Neuronal stem cell (in vitro differentiated cells): ENCODE measurements around the gene CEMIP.

Experiments
- DNase-seq: peaks from one replicate; pipeline ENCODE4 v3.0.0-alpha.2; 2013; ENCODE audit warnings: low spot score
- H2AFZ ChIP-seq: one replicate; pipeline ENCODE4 v1.6.1; 2013; ENCODE audit warnings: mild to moderate bottlenecking, low read length, inconsistent platforms
- H2AK5ac ChIP-seq: 2 replicates; pipeline ENCODE4 v1.6.1; 2013; ENCODE audit warnings: low read depth, mild to moderate bottlenecking, inconsistent platforms, low read length, moderate library complexity, mixed read lengths
- H2BK120ac ChIP-seq: 2 replicates; pipeline ENCODE4 v1.6.1; 2013; ENCODE audit warnings: low read depth, mild to moderate bottlenecking, inconsistent platforms, low read length, moderate library complexity, mixed read lengths
- H2BK12ac ChIP-seq: one replicate; pipeline ENCODE4 v1.6.1; 2013; ENCODE audit warnings: low read length, inconsistent platforms
- H2BK15ac ChIP-seq: 2 replicates; pipeline ENCODE4 v1.6.1; 2013; ENCODE audit warnings: mild to moderate bottlenecking, low read length, inconsistent platforms, mixed read lengths
- H2BK5ac ChIP-seq: one replicate; pipeline ENCODE4 v1.6.1; 2013; ENCODE audit warnings: inconsistent platforms, mild to moderate bottlenecking, low read length, moderate library complexity
- H3K14ac ChIP-seq: one replicate; pipeline ENCODE4 v1.6.1; 2013; ENCODE audit warnings: low read length, inconsistent platforms
- H3K18ac ChIP-seq: 2 replicates; pipeline ENCODE4 v1.6.1; 2013; ENCODE audit warnings: low read length, inconsistent platforms
- H3K23ac ChIP-seq: 2 replicates; pipeline ENCODE4 v1.6.1; 2013; ENCODE audit warnings: low read depth, mild to moderate bottlenecking, mixed read lengths, low read length, inconsistent platforms; ENCODE audit not compliant: poor library complexity
- H3K27ac ChIP-seq: replicated peaks from 3 replicates; pipeline ENCODE4 v1.5.1; 2013; ENCODE audit warnings: low read length, inconsistent platforms
- H3K27me3 ChIP-seq, 3 experiments: 2 replicates each; pipeline ENCODE4 v1.6.1; 2013; ENCODE audit warnings: low read length in 3 of 3, mild to moderate bottlenecking in 2 of 3, inconsistent platforms in 1 of 3, low read depth in 1 of 3, mixed read lengths in 1 of 3, moderate library complexity in 1 of 3; ENCODE audit not compliant: control insufficient read depth in 3 of 3, insufficient read depth in 3 of 3
- H3K36me3 ChIP-seq, 2 donors: replicated peaks in 1 of 2; 2 replicates each; pipeline ENCODE4 v1.6.1; 2013; ENCODE audit warnings: low read length in 2 of 2; ENCODE audit not compliant: control insufficient read depth in 2 of 2, insufficient read depth in 2 of 2
- H3K4ac ChIP-seq: 2 replicates; pipeline ENCODE4 v1.6.1; 2013; ENCODE audit warnings: inconsistent platforms, mild to moderate bottlenecking, low read length, moderate library complexity
- H3K4me1 ChIP-seq, 2 donors: 1 replicate in 1 of 2; 2 replicates in 1 of 2; pipeline ENCODE4 v1.6.1; 2013; ENCODE audit warnings: low read length in 2 of 2, low read depth in 1 of 2; ENCODE audit not compliant: control insufficient read depth in 2 of 2, insufficient read depth in 1 of 2
- H3K4me2 ChIP-seq: one replicate; pipeline ENCODE4 v1.6.1; 2013; ENCODE audit warnings: mild to moderate bottlenecking, low read length, inconsistent platforms; ENCODE audit not compliant: insufficient read depth, poor library complexity, severe bottlenecking
- H3K4me3 ChIP-seq, 2 donors: 2 replicates each; pipeline ENCODE4 v1.5.1; 2013; ENCODE audit warnings: low read length in 2 of 2, mild to moderate bottlenecking in 2 of 2, inconsistent platforms in 1 of 2, moderate library complexity in 1 of 2
- H3K79me1 ChIP-seq: one replicate; pipeline ENCODE4 v1.6.1; 2013; ENCODE audit warnings: low read depth, mild to moderate bottlenecking, inconsistent platforms, low read length, moderate library complexity
- H3K9ac ChIP-seq: one replicate; pipeline ENCODE4 v1.6.1; 2013; ENCODE audit warnings: mild to moderate bottlenecking, low read depth, low read length, inconsistent platforms; ENCODE audit not compliant: poor library complexity
- H3K9me3 ChIP-seq, 2 donors: replicated peaks in 1 of 2; 2 replicates each; pipeline versions ENCODE3 to v1.6.1; 2013; ENCODE audit warnings: low read length in 2 of 2, mild to moderate bottlenecking in 2 of 2, inconsistent platforms in 1 of 2, low read depth in 1 of 2, mixed read lengths in 1 of 2, moderate library complexity in 1 of 2; ENCODE audit not compliant: control insufficient read depth in 2 of 2, insufficient read depth in 1 of 2
- H4K8ac ChIP-seq: one replicate; pipeline ENCODE4 v1.6.1; 2013; ENCODE audit warnings: low read depth, mild to moderate bottlenecking, inconsistent platforms, low read length, moderate library complexity
- H4K91ac ChIP-seq: one replicate; pipeline ENCODE4 v1.6.1; 2013; ENCODE audit warnings: low read length, low read depth, mild to moderate bottlenecking, inconsistent platforms; ENCODE audit not compliant: poor library complexity
- WGBS, 2 donors: extraction: QIAGEN DNeasy Blood & Tissue Kit; methylation state at CpG; one replicate each; pipeline ENCODE4 v1.1.7; 2013; ENCODE audit warnings: missing lambda C conversion rate in 2 of 2, mixed read lengths in 1 of 2; ENCODE audit not compliant: insufficient read length in 2 of 2, insufficient replicate concordance in 1 of 2; ENCODE audit errors: extremely low coverage in 2 of 2; 5-methylcytosine and 5-hydroxymethylcytosine counted together

CEMIP gene

GRCh38 chr15:80861731-80862170, 82.6 kb downstream of the CEMIP start:
- Histone ChIP-seq H3K18ac (no peak overlapping the region), H2BK5ac (no peak overlapping the region), H3K36me3 (no peaks in the 10 kb centered on the region), H4K8ac (no peak overlapping the region), H2BK120ac (no peak overlapping the region), H3K4ac (no peak overlapping the region), H3K4me1 (peaks cover 0 to 20% of the 10 kb centered on the region in 2 donors), H3K79me1 (no peaks in the 10 kb centered on the region), H2AK5ac (no peak overlapping the region), H3K23ac (no peak overlapping the region), H2AFZ (no peak overlapping the region), H3K9me3 (no peaks in the 10 kb centered on the region), H4K91ac (no peak overlapping the region), H2BK12ac (no peak overlapping the region), H2BK15ac (no peak overlapping the region), H3K27ac (no peak overlapping the region), H3K9ac (no peak overlapping the region), H3K27me3 (peaks cover 0 to 41% (median 0%) of the 10 kb centered on the region in 3 experiments), H3K4me2 (no peak overlapping the region), H3K4me3 (no peak overlapping the region), H3K14ac (no peak overlapping the region)
- WGBS, 2 donors: no CpG with 5 or more reads among the region's 5 CpGs
- no peak for DNase-seq

DNA sequence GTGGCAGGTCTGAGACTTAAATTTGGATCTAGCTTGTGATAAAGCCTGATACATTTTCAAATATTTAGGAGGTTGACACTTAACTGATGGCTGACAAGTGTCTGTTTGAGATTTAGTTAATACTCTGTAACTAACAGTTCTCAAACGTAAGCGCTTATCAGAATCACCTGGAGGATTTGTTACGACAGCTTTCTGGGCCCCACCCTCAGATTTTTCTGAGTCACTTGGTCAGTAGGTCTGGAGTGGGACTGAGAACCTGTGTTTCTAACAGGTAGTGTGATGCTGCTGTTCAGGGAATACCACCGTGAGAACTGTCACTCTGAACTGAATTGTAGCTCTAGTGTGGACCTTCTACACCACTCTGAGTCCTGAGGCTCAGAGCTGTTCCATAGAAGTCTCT, 85.5 kb downstream of the CEMIP start:
- Histone ChIP-seq H3K23ac (no peak overlapping the region), H3K4me1 (peaks cover 0 to 16% of the 10 kb centered on the region in 2 donors), H3K27ac (no peak overlapping the region), H3K9ac (no peak overlapping the region), H3K9me3 (no peaks in the 10 kb centered on the region), H3K4ac (no peak overlapping the region), H2BK120ac (no peak overlapping the region), H3K27me3 (peaks cover 0 to 35% (median 0%) of the 10 kb centered on the region in 3 experiments), H4K91ac (no peak overlapping the region), H3K36me3 (no peaks in the 10 kb centered on the region), H4K8ac (no peak overlapping the region), H3K79me1 (no peaks in the 10 kb centered on the region), H2AK5ac (no peak overlapping the region), H3K4me3 (no peak overlapping the region), H3K4me2 (no peak overlapping the region), H2BK12ac (no peak overlapping the region), H3K14ac (no peak overlapping the region), H2BK15ac (no peak overlapping the region), H2BK5ac (no peak overlapping the region), H2AFZ (no peak overlapping the region), H3K18ac (no peak overlapping the region)
- no peak for DNase-seq
- no CpG with 5 or more reads among the region's 4 CpGs for WGBS, 2 donors

GRCh38 chr15:80866936-80867335, 87.8 kb downstream of the CEMIP start:
- Histone ChIP-seq H3K36me3 (no peaks in the 10 kb centered on the region), H2BK5ac (no peak overlapping the region), H3K14ac (no peak overlapping the region), H2BK120ac (no peak overlapping the region), H3K9ac (no peak overlapping the region), H3K79me1 (no peaks in the 10 kb centered on the region), H3K18ac (no peak overlapping the region), H2AK5ac (no peak overlapping the region), H3K23ac (no peak overlapping the region), H4K91ac (no peak overlapping the region), H4K8ac (no peak overlapping the region), H2BK15ac (no peak overlapping the region), H3K9me3 (no peaks in the 10 kb centered on the region), H3K4me1 (peaks cover 4 to 18% of the 10 kb centered on the region in 2 donors), H3K4ac (no peak overlapping the region), H3K27ac (no peak overlapping the region), H3K4me2 (no peak overlapping the region), H3K27me3 (peaks cover 0 to 19% (median 0%) of the 10 kb centered on the region in 3 experiments), H3K4me3 (no peak overlapping the region), H2BK12ac (no peak overlapping the region), H2AFZ (no peak overlapping the region)
- DNase-seq: no peak
- WGBS, 2 donors: no CpG with 5 or more reads among the region's 2 CpGs

DNA sequence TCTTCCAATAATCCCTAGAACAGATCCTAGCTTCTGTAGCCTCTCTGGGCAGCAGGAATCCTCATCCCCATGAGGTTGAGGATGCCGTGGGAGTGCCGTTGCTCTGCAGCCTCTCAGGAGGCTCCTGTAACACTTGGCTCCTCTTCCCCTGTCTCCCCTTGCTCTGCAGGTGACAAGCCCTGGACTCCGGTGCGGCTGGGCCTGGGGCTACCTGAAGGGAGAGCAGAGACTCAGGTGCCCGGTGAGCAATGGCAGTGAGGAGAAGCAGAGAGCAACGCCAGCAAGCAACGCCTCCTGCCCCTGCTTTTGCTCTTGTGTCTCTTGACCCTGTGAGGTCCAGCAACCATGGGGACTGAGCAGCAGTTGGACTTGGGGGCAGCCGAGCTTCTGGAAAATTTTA, 91.2 kb downstream of the CEMIP start:
- Histone ChIP-seq H3K27ac (no peak overlapping the region), H3K9me3 (peaks cover 0 to 2% of the 10 kb centered on the region in 2 donors), H2BK15ac (no peak overlapping the region), H2BK12ac (no peak overlapping the region), H3K27me3 (peaks cover 0 to 9% (median 0%) of the 10 kb centered on the region in 3 experiments), H4K91ac (no peak overlapping the region), H2AFZ (no peak overlapping the region), H2BK120ac (no peak overlapping the region), H2BK5ac (no peak overlapping the region), H3K4me1 (peaks cover 8% of the 10 kb centered on the region in 2 donors), H3K79me1 (no peaks in the 10 kb centered on the region), H3K4ac (no peak overlapping the region), H3K4me2 (no peak overlapping the region), H3K9ac (no peak overlapping the region), H3K23ac (no peak overlapping the region), H2AK5ac (no peak overlapping the region), H3K4me3 (no peak overlapping the region), H3K36me3 (no peaks in the 10 kb centered on the region), H3K14ac (no peak overlapping the region), H3K18ac (no peak overlapping the region), H4K8ac (no peak overlapping the region)
- WGBS, 2 donors: no CpG with 5 or more reads among the region's 8 CpGs
- DNase-seq: no peak
